A673 (cell line): ENCODE measurements around the gene KREMEN1. TPM values are rescaled to one million over a fixed set of nuclear protein-coding genes. Genes with fewer than 3 reads are reported as not detected.
"Not testable (repeated sequence)": the region's sequence is repeated elsewhere in the genome, so short reads cannot be mapped to it uniquely, and the experiment has no call there.

Experiments
- BruUV-seq: library from RNA; stranded (reverse); fragments of 400-500 nt; replicated peaks from 2 replicates; lab custom pipeline; 2021; lab: Mats Ljungman, UMichigan
- CTCF ChIA-PET: fragments of 300-600 bp; sonication (Branson Sonifier 250); formaldehyde crosslinking; loops from one replicate; lab custom pipeline; 2022; ENCODE audit warnings: antibody characterized with exemption; lab: Charles Lee
- POLR2A ChIA-PET: fragments of 300-600 bp; sonication (Branson Sonifier 250); formaldehyde crosslinking; loops from one replicate; lab custom pipeline; 2022; ENCODE audit warnings: antibody characterized with exemption; ENCODE audit not compliant: low non-redundant PET; lab: Charles Lee
- DNase-seq: peaks from one replicate; pipeline ENCODE4 v3.0.0-alpha.2; 2015; ENCODE audit warnings: low spot score
- H3K27ac ChIP-seq: fragments of 200-600 bp; sonication (generic); 2 replicates; pipeline ENCODE4 v1.5.1; 2016; ENCODE audit warnings: mixed run types, low read depth, mild to moderate bottlenecking, mixed read lengths, antibody characterized with exemption, low read length; ENCODE audit not compliant: poor library complexity, severe bottlenecking
- H3K27me3 ChIP-seq: fragments of 200-600 bp; sonication (generic); replicated peaks from 2 replicates; pipeline ENCODE4 v1.6.1; 2017; ENCODE audit warnings: mixed run types, low read depth, mild to moderate bottlenecking, mixed read lengths, antibody characterized with exemption, low read length; ENCODE audit not compliant: insufficient read depth, poor library complexity
- H3K36me3 ChIP-seq: fragments of 200-600 bp; sonication (generic); 2 replicates; pipeline ENCODE4 v1.6.1; 2016; ENCODE audit warnings: mixed run types, mild to moderate bottlenecking, mixed read lengths, antibody characterized with exemption, low read length; ENCODE audit not compliant: insufficient read depth, poor library complexity, severe bottlenecking
- H3K4me1 ChIP-seq: fragments of 200-600 bp; sonication (generic); 2 replicates; pipeline ENCODE4 v1.6.1; 2017; ENCODE audit warnings: mixed run types, mild to moderate bottlenecking, mixed read lengths, antibody characterized with exemption, low read length; ENCODE audit not compliant: insufficient read depth, poor library complexity, severe bottlenecking
- H3K4me3 ChIP-seq: fragments of 200-600 bp; sonication (generic); 2 replicates; pipeline ENCODE4 v1.5.1; 2016; ENCODE audit warnings: low read depth, mixed run types, mild to moderate bottlenecking, mixed read lengths, low read length; ENCODE audit not compliant: poor library complexity, severe bottlenecking
- H3K9me3 ChIP-seq: fragments of 200-600 bp; sonication (generic); 2 replicates; pipeline ENCODE4 v1.6.1; 2016; ENCODE audit warnings: mixed run types, low read depth, mild to moderate bottlenecking, mixed read lengths, antibody characterized with exemption, low read length; ENCODE audit not compliant: poor library complexity, severe bottlenecking
- CTCF ChIP-seq: fragments of 300-800, 200-600 bp; sonication (generic); conservative IDR thresholded peaks from 2 replicates; pipeline ENCODE4 v1.5.1; 2017; ENCODE audit warnings: low read depth, mild to moderate bottlenecking, antibody characterized with exemption, low read length, moderate library complexity, mixed read lengths
- EZH2 ChIP-seq: fragments of 200-600 bp; sonication (generic); IDR thresholded peaks from 2 replicates; pipeline ENCODE4 v1.6.1; 2017; ENCODE audit warnings: borderline replicate concordance, low read depth, mild to moderate bottlenecking, mixed read lengths, antibody characterized with exemption, low read length; ENCODE audit not compliant: poor library complexity, severe bottlenecking
- intact Hi-C: fragments of 100-400 bp; cut with micrococcal nuclease; formaldehyde crosslinking; loops from one replicate; pipeline ENCODE4 v1.10.0; 2022; ENCODE audit not compliant: unreplicated experiment
- total RNA-seq: library from RNA; stranded (reverse); gene quantifications from 2 replicates; pipeline ENCODE4 v1.2.3, GENCODE V29; 2021

KREMEN1 gene
- total RNA-seq, 1 experiment from 2014 or later = 4.2 TPM

GRCh38 chr22:29039148-29039547 is 33.7 kb upstream of the KREMEN1 start:
- CTCF ChIA-PET = interaction anchor here (0.6 to 2.9 kb wide), 2 partner anchors 156 to 183 kb away, joined by 5 to 54 read pairs; partner anchors contain the start of gene ZNRF3
- no TSS peak for BruUV-seq

DNA sequence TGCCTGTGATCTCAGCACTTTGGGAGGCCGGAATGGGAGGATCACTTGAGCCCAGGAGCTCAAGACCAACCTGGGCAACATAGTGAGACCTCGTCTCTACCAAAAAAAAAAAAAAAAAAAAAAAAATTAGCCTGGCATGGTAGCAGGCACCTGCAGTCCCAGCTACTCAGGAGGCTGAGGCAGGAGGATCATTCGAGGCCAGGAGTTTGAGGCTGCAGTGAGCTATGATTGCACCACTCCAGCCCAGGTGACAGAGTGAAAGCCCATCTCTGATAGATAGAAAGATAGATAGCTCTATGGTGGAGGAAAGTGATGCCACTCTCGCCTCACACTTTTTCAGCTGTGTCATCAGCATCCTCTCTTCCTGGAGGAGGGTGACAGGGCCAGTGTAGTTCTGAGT is 33.2 kb upstream of the KREMEN1 start:
- CTCF ChIA-PET = interaction anchor here (0.6 to 2.9 kb wide), 2 partner anchors 156 to 184 kb away, joined by 5 to 54 read pairs; partner anchors contain the start of gene ZNRF3
- H3K9me3 ChIP-seq, DNase-seq, H3K4me3 ChIP-seq, H3K27ac ChIP-seq, POLR2A ChIA-PET, H3K27me3 ChIP-seq, H3K36me3 ChIP-seq, H3K4me1 ChIP-seq, BruUV-seq: not testable (repeated sequence)
- intact Hi-C loops = loop anchor here (1.0 to 10.0 kb wide), 3 partner anchors 184 to 439 kb away; no protein-coding TSS in a partner anchor

More at GRCh38 chr22:29039148-29039547, 33.7 kb upstream of the KREMEN1 start:
- no peaks in the 10 kb centered on the region for H3K9me3 ChIP-seq
- no peak for DNase-seq
- no peaks in the 10 kb centered on the region for H3K27me3 ChIP-seq
- H3K4me3 ChIP-seq = no peak overlapping the region
- TF ChIP-seq CTCF = no peak
- no peak for TF ChIP-seq EZH2
- H3K4me1 ChIP-seq = no peaks in the 10 kb centered on the region
- POLR2A ChIA-PET = no interaction called here
- H3K27ac ChIP-seq = no peak overlapping the region
- intact Hi-C loops = no loop called here
- H3K36me3 ChIP-seq = peaks cover 1% of the 10 kb centered on the region

- no peak overlapping the region for H3K27ac ChIP-seq
Observed at GRCh38 chr22:29040385-29041275, 32.2 kb upstream of the KREMEN1 start.

More at GRCh38 chr22:29040385-29041275, 32.2 kb upstream of the KREMEN1 start:
- ChIA-PET POLR2A (interaction anchor here (0.7 kb wide), 2 partner anchors 202 to 1020 kb away, joined by 5 to 15 read pairs; no protein-coding TSS in a partner anchor), CTCF (interaction anchor here (0.5 to 2.9 kb wide), 12 partner anchors 12 to 440 kb away, joined by 3 to 54 read pairs (median 4); partner anchors contain the start of gene KREMEN1)
- H3K4me3 ChIP-seq = no peak overlapping the region
- TF ChIP-seq EZH2 (no peak), CTCF (peak; percentile 98)
- peaks cover 6% of the 10 kb centered on the region for H3K36me3 ChIP-seq
- H3K27me3 ChIP-seq = no peaks in the 10 kb centered on the region
- no peaks in the 10 kb centered on the region for H3K9me3 ChIP-seq
- intact Hi-C loops = loop anchor here (1.0 to 10.0 kb wide), 3 partner anchors 185 to 440 kb away; no protein-coding TSS in a partner anchor
- DNase-seq = peak; percentile 83
- H3K4me1 ChIP-seq = no peaks in the 10 kb centered on the region
- no TSS peak for BruUV-seq
